HG03378 (cell line): Measurements from ENCODE around the gene PLEKHG5.
"Not testable (repeated sequence)": the region's sequence is repeated elsewhere in the genome, so short reads cannot be mapped to it uniquely, and the experiment has no call there.

Source experiments
- ATAC-seq: cut with Tn5 transposase; IDR thresholded peaks from one replicate; pipeline ENCODE4 v1.9.1; 2021; ENCODE audit warnings: mild to moderate bottlenecking, moderate library complexity; ENCODE audit not compliant: unreplicated experiment

PLEKHG5 gene

DNA sequence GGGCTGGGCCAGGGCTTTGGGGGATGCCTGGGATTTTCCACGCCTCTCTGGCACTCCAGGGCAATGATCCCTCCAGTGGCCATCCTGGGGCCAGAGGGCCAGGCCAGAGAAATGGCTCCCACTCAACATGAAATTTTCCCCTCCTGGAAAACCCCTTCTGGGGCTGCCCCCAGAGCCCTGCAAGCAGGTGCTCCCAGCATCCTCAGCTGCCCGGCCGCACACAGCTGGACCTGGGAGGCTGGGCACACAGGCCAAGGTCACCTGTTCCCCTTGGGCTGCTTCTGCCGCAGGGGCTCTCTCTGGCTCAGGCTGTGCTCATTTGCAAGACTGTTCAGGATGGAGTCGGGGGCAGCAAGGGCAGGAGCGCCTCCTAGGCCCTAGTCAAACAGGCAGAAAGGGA, 63.0 kb downstream of the PLEKHG5 start:
- ATAC-seq = not testable (repeated sequence)

DNA sequence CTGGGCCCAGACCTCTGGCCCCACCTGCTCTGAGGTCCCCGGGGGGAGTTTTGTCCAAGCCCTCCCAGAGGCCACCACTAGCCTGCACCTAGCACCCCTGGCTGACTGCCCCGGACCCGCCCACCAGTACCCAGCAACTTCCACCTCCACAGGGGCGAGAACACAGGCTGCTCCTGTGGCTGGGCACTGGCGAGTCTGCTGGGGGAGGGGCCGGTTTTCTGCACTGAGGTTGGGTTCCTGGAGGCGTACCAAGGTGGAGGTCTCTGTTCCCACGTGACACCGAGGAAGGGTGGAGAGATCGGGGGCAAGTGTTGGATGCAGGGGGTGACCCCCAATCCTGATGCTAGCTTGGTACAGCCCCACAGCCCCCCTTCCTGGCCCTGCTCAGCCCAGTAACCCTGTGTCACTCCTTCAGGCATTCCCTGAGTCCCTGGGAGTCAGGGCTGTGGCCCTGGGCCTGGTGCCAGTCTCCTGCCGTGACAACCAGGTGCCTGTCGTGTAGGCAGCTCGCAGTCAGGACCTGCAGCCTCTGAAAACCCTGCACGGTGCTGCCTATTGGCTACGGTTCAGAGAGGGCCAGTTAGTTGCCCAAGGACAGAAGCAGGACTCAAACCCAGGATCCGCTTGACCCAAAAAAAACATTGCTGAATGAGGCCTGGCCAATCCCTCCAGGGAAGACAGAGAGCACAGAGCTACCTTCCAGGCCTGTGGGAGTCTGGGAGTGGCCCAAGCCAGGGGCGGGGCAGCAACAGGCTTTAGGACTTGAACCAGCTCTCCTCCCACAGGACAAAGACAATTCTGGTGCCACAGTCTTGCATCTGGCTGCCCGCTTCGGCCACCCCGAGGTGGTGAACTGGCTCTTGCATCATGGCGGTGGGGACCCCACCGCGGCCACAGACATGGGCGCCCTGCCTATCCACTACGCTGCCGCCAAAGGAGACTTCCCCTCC, 63.8 kb downstream of the PLEKHG5 start:
- ATAC-seq = no peak

DNA sequence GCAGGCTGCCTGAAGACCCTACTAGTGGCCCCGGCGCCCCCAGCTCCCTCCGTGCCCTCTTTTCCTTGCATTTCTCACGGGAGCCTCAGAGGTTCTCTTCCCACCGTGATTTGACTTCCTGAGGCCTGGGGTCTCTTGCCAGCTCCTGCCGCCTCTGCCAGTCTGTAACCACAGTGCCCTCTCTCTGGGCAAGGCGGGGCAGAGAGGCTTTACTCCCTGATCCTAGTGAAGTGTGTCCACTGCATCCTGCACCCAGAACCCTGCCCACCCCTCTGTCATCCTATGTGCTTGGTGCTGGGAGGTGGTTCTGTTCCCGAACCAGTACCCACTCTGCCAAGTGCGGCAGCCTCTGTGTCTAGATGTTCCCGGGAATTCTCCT, 64.5 kb downstream of the PLEKHG5 start:
- no peak for ATAC-seq

DNA sequence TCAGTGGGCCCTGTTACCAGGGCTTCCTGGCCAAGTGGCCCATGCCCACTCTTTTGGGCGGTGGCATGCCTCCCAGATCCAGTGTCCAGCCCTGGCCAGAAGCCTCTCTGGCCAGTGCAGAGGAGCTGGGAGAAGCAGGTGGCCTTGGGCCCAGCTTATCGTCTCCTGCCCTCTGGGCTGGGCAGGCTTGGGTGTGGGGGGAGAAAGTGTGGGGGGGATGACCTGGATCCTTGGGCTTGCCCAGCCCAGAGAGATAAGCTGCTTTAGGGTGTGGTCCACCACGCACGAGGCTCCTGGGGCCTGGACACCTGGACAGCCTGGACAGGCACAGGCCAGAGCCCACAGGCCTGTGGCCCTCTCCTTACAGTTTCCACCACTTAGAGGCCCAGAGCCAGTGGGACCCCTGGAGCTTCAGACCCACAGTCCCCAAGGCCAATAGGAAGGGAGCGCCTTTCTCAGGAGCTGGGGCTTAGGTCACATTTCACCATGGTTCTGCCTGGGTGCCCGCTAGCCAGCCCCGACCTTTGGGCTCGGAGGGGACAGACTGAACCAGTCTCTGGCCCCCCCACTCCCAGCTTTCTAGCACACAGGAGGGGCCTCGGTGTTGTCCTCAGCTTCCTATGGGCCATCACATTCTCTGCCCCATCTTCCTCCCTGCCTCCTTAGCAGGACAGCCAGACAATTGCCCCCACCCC, 65.0 kb downstream of the PLEKHG5 start:
- no peak for ATAC-seq

DNA sequence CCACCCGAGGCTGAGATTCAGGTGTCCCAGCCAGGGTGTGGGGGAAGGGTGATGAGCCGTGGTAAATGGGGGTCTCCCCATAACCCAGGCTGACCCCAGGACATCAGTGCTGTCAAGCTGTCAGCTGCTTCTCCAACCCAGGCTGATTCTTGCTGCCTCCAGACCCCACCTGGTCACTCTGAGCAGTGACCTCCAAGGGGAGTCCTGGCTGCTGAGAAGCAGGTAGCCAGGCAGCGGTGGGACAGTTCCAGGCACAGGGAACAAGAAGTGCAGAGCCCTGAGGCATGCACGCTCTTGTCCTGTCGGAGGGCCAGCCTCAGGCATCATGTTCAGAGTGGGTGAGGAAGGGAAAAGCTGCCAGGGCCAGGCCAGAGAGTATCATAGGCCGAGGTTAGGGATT, 65.8 kb downstream of the PLEKHG5 start:
- ATAC-seq = no peak

DNA sequence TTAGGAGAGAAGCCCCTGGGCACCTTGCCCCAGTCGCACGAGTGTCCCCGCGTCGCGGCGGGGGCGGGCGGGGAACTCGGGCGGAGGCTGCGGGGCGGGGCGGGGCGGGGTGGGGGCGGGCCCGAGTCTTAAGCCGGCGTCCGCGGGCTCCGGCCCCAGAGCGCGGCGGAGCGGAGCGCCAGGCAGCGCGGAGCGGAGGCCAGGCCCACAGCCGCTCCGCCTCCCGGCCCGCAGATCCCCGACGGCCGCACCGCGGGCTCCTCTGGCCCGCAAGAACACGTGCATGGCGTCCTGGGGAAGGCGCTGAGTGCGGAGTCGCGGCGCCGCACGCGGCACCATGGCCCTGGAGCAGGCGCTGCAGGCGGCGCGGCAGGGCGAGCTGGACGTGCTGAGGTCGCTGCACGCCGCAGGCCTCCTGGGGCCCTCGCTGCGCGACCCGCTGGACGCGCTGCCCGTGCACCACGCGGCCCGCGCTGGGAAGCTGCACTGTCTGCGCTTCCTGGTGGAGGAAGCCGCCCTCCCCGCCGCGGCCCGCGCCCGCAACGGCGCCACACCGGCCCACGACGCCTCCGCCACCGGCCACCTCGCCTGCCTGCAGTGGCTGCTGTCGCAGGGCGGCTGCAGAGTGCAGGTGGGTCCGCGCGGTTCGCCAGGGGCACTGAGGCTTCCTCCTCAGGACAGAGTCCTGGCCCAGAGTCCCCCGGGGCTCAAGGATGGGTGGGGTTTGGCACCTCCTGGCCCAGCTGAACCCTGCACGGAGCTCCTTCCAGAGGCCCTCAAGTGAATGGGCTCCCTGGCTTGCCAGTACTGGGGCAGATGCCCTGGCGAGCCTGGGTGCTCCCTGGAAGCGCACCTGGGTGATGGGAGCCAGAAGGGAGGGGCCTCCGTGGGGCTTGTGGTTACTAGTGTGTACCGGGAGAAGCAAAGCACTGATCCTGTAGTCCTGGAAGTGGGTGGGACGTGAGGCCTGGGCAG, 66.6 kb downstream of the PLEKHG5 start, which contains the start of gene ESPN:
Gene ESPN (plus strand): TSS at position 158 of the 975 bp plus-strand sequence. CDS start 180 bp downstream, at position 338.
- ATAC-seq = no peak

DNA sequence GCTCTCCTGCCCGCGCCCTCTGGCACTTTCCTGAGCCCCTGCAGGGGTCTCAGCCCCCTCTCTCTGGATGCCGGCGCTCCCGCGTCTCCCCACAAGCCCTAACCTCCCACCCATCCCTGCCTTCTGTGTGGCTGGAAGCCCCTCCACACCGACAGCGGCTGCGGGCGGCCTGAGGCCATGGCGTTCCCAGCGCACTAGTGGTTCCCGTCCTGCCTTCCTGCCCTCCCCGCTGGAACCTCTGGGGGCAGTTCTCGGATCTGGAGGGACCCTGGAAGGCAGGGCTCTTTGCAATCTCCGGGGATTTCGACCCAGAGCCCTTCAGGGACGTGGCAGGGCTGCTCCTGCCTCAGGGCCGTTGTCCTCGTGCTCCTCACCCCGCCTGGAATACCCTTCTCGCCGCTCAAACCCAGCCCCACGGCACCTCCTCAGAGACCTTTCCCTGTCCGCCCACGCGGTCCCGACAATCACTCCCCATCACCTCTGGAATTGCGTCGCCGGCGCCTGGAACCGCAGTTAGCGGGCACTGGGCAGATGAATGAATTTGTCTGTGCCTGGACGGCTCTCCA, 67.4 kb downstream of the PLEKHG5 start:
- no peak for ATAC-seq

DNA sequence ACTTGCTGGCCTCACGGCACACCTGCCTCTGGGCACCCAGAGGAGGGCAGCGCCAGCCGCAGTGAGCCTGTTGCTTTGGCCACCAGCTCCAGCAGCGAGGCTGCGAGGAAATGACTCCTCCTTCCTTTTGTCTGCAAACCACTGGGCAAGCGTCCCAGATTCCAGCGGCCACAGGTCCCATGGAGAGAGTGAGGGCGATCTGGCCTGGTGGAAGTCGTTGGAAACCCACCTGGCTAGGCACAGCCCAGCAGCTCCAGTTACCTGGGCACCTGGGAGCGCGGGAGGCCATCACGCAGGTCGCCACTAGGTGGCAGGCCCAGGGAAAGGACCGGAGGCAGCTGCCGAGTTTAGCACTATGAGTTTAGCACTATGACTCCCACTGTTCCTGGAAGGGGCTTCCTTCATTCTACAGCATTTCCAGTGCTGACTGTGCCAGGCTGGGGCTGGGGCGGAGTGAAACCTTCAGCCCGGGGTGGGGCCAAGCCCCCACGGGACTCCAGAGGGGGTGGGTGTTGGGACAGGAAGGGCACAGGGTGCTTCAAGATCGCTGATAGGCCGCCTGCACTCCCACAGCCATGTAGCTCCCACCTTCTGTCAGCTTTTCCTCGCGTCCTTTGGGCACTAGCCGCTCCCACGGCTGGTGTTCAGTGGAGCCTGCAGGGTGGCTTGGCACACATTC, 68.0 kb downstream of the PLEKHG5 start:
- no peak for ATAC-seq

DNA sequence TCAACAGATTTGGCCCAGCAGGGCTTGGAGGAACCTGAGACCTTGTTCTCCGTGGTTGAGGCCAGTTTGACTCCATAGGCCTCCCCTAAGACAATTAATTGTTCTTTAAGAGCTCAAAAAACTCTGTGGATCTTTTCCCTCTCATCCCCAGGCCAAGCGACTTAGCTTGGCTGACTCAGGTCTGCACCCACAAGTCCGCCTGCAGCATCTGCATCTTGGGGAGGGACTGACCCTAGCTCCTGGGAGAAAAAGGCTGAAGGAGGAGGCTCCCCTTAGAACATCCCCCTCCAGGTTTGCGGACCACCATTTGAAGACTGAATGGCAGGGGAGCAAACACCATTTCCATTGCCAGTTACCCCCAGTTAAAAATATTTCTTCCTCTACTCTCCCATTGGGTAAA, 70.2 kb downstream of the PLEKHG5 start:
- no peak for ATAC-seq

DNA sequence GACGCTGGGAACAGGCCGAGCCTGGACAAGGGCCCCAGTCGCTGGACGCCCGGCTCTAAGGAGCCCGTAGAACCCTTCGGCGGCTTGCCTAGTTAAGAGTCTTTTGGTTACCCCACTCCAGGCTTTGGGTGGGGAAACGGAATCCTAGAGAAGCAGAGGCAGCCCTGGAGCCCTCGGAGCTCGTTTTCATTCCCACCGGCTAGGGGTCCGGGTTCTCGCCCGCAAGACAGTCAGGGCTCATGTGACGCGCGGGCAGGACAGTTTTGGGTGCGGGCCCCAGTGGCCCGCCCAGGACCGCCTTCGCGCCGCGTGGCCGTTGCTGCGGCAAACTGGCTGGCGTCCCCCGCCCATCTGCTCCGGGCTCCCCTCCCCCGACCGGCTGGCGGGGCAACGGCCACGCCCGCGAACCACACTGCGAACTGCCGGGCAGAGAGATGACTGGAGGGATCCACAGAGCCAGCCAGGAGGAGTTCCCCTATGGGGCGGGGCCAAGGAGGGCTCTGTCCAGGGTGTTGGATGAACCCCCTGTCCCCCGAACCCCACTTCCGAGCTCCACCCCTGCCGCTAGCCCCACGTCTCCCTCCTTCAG, 70.9 kb downstream of the PLEKHG5 start:
- ATAC-seq = no peak

DNA sequence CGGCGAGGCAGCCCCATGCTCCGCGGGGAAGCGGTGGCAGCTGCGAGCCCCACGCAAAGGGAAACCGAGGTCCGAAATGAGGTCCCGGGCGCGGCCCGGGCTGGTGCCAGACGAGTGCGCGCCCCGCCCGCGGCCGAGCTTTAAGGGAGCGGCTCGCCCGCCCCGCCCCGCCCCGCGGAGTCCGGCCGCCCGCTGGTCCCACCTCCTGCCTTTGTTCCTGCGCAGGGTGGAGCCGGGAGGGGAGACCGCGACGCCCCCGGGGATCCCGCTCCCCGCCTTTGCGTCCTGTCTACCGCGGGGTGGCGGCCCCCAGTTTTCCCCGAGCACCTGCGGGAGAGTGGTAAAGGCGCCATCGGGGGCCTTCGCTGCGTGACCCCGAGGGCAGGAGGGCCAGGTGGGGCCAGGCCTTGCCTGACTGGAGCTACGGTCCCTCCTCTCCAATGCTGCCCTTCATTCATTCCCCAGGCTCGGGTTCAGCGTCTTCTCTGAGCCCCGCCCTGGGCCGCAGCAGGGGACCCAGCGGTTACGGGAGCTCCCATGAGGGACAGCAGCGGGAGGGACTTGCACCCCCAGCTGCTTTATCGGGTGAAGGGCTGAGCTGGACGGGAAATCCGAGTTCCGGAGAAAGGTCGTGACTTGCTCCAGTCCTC, 71.5 kb downstream of the PLEKHG5 start, which contains the start of gene HES2:
Gene HES2 (minus strand): TSS at position 116 of the 650 bp plus-strand sequence. CDS start 99 bp downstream, at position 17.
- no peak for ATAC-seq

DNA sequence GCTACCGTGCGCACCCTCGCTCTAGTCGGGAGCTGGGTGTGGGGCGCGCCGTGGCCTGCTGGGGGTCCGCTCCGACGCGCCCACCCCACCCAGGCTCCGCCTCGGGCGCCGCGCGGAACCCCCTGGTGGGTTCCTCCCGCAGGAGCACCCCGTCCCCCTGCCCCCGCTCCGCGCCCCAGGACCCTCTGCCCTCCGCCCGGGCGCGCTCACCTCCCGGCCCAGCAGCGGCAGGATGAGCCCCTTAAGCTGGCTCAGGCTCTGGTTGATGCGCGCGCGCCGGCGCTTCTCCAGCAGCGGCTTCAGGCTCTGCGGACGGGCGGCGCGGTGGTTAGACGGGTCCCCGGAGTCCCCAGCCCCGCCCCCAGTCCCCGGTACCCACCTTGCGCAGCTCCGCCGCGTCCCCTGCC, 72.1 kb downstream of the PLEKHG5 start:
- ATAC-seq = no peak

DNA sequence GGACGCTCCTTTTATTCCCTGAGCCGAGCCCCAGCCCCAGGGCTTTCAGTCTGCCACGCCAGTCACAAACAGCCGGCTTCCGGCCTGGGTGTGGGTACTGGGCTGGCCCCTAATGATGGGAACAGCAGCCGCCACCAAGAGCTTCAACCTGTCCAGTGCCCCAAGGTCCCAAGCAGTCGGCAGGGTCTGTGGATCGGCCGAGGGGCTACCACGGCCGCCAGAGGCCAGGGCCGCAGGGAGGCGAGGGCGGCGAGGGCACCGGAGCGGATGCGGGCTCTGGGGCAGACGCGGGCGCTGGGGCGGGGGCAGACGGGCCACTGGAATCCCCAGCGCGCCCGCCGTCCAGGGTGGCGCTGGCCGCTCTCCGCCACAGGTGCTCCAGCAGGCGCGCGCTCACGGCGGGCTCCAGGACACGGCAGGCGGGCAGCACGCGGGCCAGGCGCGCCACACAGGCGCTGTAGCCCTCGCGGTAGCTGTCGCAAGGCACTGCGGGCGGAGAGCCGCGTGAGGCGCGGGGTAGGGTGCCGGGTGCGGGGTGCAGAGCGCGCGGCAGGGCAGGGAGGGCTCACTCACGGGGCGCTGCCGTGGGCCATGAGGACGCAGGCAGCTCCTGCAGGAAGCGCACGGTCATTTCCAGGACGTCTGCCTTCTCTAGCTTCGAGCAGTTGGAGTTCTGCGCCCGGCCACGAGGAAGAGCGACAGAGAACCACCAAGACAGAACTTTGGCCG, 72.6 kb downstream of the PLEKHG5 start:
- ATAC-seq = no peak

DNA sequence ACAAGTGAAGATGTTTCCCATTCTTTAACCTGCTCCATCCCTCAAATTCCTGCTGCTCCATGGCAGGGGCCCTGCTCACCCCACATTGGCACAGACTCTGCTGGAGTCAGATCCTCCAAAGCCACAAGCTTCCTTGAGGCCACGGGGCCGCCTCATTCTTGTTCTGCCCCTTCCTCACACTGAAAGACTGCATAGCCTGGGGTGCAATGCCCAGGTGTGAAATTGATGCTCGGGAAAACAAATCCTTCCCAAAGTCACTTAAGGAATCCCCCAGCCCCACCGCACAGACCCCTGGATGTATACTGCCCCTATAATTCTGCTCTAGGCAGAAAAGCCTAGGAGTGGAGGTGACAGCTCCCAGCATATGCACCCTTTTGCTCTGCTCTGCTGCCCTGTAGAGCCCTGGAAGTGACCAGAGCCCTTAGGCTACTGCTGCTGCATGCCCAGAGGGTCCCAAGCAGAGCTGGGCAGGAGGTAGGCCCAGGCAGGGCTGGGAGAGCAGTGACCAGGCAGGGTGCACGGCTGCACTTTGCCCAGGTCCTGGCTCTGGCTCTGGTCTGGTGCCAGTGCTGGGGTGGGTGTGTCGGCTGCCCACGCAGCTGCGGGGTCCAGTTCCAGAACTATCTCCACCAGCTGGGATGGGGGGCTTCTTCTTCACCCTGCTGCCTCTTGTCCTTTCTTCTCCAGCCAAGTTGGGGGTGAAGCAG, 73.4 kb downstream of the PLEKHG5 start:
- ATAC-seq = no peak
